NCI-H2107 (cell line): ENCODE results near the gene VARS1.
A peak's percentile ranks its signal among the peaks of the same experiment; 100 is the strongest.
"Not testable (repeated sequence)": the region's sequence is repeated elsewhere in the genome, so short reads cannot be mapped to it uniquely, and the experiment has no call there.

Source experiments
- DNase-seq: peaks from one replicate; lab custom pipeline; 2025; lab: John Stamatoyannopoulos, UW

The VARS1 gene

GRCh38 chr6:31795616-31796298 is at the start of gene VARS1:
Gene VARS1 (minus strand): TSS chr6:31795752. CDS start chr6:31795217, 535 bp downstream.
- DNase-seq, result peak; percentile 46

- DNase-seq, result no peak
Measured at GRCh38 chr6:31844507-31844906, 49.0 kb upstream of the VARS1 start.

- no peak for DNase-seq
Measured at GRCh38 chr6:31842053-31842452, 46.5 kb upstream of the VARS1 start.

- DNase-seq, result not testable (repeated sequence)
Measured at GRCh38 chr6:31839779-31840126, 44.2 kb upstream of the VARS1 start.

- no peak for DNase-seq
Measured at GRCh38 chr6:31838968-31839367, 43.4 kb upstream of the VARS1 start.

- DNase-seq, result not testable (repeated sequence)
Measured at GRCh38 chr6:31838114-31838553, 42.6 kb upstream of the VARS1 start.

- DNase-seq, result no peak
Measured at GRCh38 chr6:31837369-31838113, 42.0 kb upstream of the VARS1 start.

- DNase-seq, result no peak
Measured at GRCh38 chr6:31836474-31837368, 41.2 kb upstream of the VARS1 start.

GRCh38 chr6:31836047-31836473 is 40.5 kb upstream of the VARS1 start:
- no peak for DNase-seq

- DNase-seq, result peak; percentile 49
Measured at GRCh38 chr6:31834367-31835250, 39.1 kb upstream of the VARS1 start.

GRCh38 chr6:31831350-31832215 is 36.0 kb upstream of the VARS1 start:
- no peak for DNase-seq

- DNase-seq, result no peak
Measured at GRCh38 chr6:31830886-31831335, 35.4 kb upstream of the VARS1 start.

GRCh38 chr6:31829633-31830283 is 34.2 kb upstream of the VARS1 start:
- no peak for DNase-seq

- DNase-seq, result peak; percentile 81
Measured at GRCh38 chr6:31827286-31828079, 31.9 kb upstream of the VARS1 start, which contains the start of gene HSPA1B. Gene HSPA1B (plus strand): TSS chr6:31827738. CDS start chr6:31827951, 213 bp downstream.

GRCh38 chr6:31826793-31827285 is 31.3 kb upstream of the VARS1 start:
- no peak for DNase-seq

GRCh38 chr6:31825553-31825952 is 30.0 kb upstream of the VARS1 start:
- DNase-seq, result no peak

GRCh38 chr6:31823592-31824196 is 28.1 kb upstream of the VARS1 start:
- not testable (repeated sequence) for DNase-seq
